Calu3 (cell line): Measurements from ENCODE around the gene P3R3URF. TPM values are rescaled to one million over a fixed set of nuclear protein-coding genes. Genes with fewer than 3 reads are reported as not detected.
"Not testable (repeated sequence)": the region's sequence is repeated elsewhere in the genome, so short reads cannot be mapped to it uniquely, and the experiment has no call there.

ENCODE experiments used
- Bru-seq: library from RNA; stranded (reverse); fragments of 400-500 nt; gene quantifications from one replicate; lab custom pipeline; 2021; lab: Mats Ljungman, UMichigan
- BruChase-seq, 2 experiments: library from RNA; stranded (reverse); fragments of 400-500 nt; gene quantifications; one replicate each; lab custom pipeline; 2021; lab: Mats Ljungman, UMichigan
- BruUV-seq: library from RNA; stranded (reverse); fragments of 400-500 nt; replicated peaks from 2 replicates; lab custom pipeline; 2021; lab: Mats Ljungman, UMichigan
- CTCF ChIA-PET: fragments of 300-600 bp; sonication (Branson Sonifier 250); formaldehyde crosslinking; loops from one replicate; lab custom pipeline; 2022; ENCODE audit warnings: antibody characterized with exemption; lab: Charles Lee
- DNase-seq: peaks from one replicate; pipeline ENCODE4 v3.0.0; 2022
- H3K27ac Mint-ChIP-seq: one replicate; pipeline ENCODE4 v1.8.0; 2022; ENCODE audit warnings: mixed read lengths; ENCODE audit not compliant: unreplicated experiment
- H3K27me3 Mint-ChIP-seq: one replicate; pipeline ENCODE4 v1.8.0; 2022; ENCODE audit warnings: mixed read lengths; ENCODE audit not compliant: unreplicated experiment
- H3K36me3 Mint-ChIP-seq: one replicate; pipeline ENCODE4 v1.8.0; 2022; ENCODE audit warnings: mild to moderate bottlenecking, moderate library complexity, mixed read lengths; ENCODE audit not compliant: insufficient read depth, unreplicated experiment
- H3K4me1 Mint-ChIP-seq: one replicate; pipeline ENCODE4 v1.8.0; 2022; ENCODE audit warnings: mild to moderate bottlenecking, low read depth, mixed read lengths; ENCODE audit not compliant: unreplicated experiment
- H3K4me3 Mint-ChIP-seq: one replicate; pipeline ENCODE4 v1.8.0; 2022; ENCODE audit warnings: mild to moderate bottlenecking, low read depth, moderate library complexity, mixed read lengths; ENCODE audit not compliant: unreplicated experiment
- H3K9me3 Mint-ChIP-seq: one replicate; pipeline ENCODE4 v1.8.0; 2022; ENCODE audit warnings: low read depth, mixed read lengths; ENCODE audit not compliant: unreplicated experiment
- CTCF ChIP-seq: fragments of 200-600 bp; IDR thresholded peaks from one replicate; pipeline ENCODE4 v1.8.0; 2022; ENCODE audit warnings: antibody characterized with exemption; ENCODE audit not compliant: unreplicated experiment
- intact Hi-C: fragments of 100-400 bp; cut with micrococcal nuclease; formaldehyde crosslinking; loops from one replicate; pipeline ENCODE4 v1.10.0; 2022; ENCODE audit not compliant: unreplicated experiment
- long read RNA-seq: library from polyadenylated mRNA; stranded (forward); transcript quantifications from one replicate; pipeline ENCODE4 v2.0.0, GENCODE V29; 2022
- total RNA-seq: library from RNA; stranded (reverse); gene quantifications from 2 replicates; pipeline ENCODE4 v1.2.3, GENCODE V29; 2022

The P3R3URF gene
- total RNA-seq (not detected in 2 replicates), Bru-seq, nascent RNA (not detected), BruChase-seq, experiment 1, labeled RNA remaining after a 6-hour chase (not detected), BruChase-seq, experiment 2, labeled RNA remaining after a 2-hour chase (not detected)
- long read RNA-seq: 0 reads

- no peak for TF ChIP-seq CTCF
- Mint-ChIP-seq H3K27ac (no peak within 1 kb of the TSS), H3K27me3 (no peaks in the 10 kb centered on the region), H3K36me3 (peaks cover 14% of the 10 kb centered on the region), H3K9me3 (no peaks in the 10 kb centered on the region), H3K4me3 (no peak within 1 kb of the TSS), H3K4me1 (no peaks in the 10 kb centered on the region)
- no peak for DNase-seq
- intact Hi-C loops: no loop called here
- BruUV-seq: no TSS peak
- CTCF ChIA-PET: interaction anchor here (0.6 to 1.4 kb wide), 2 partner anchors 41 to 359 kb away, joined by 3 read pairs; a partner anchor contains a TSS
Observed at GRCh38 chr1:46176211-46176865, at the start of gene P3R3URF. Gene P3R3URF, minus strand, starts transcription at chr1:46176488. Its CDS starts 17 bp downstream, at chr1:46176471.

GRCh38 chr1:46224966-46225365, 48.7 kb upstream of the P3R3URF start:
- intact Hi-C loops: no loop called here
- no peaks in the 10 kb centered on the region for H3K27me3 Mint-ChIP-seq
- H3K36me3 Mint-ChIP-seq: peaks cover 4% of the 10 kb centered on the region
- H3K4me3 Mint-ChIP-seq: no peak overlapping the region
- BruUV-seq: no TSS peak
- CTCF ChIA-PET: interaction anchor here (0.5 kb wide), 1 partner anchor 127 kb away, joined by 5 read pairs; no protein-coding TSS in a partner anchor
- H3K27ac Mint-ChIP-seq: no peak overlapping the region
- no peak for DNase-seq
- H3K4me1 Mint-ChIP-seq: peaks cover 20% of the 10 kb centered on the region
- no peak for TF ChIP-seq CTCF
- no peaks in the 10 kb centered on the region for H3K9me3 Mint-ChIP-seq

- TF ChIP-seq CTCF: peak; percentile 94
Observed at GRCh38 chr1:46223472-46223943, 47.2 kb upstream of the P3R3URF start.

GRCh38 chr1:46223055-46223454, 46.8 kb upstream of the P3R3URF start:
- not testable (repeated sequence) for H3K27ac Mint-ChIP-seq, H3K9me3 Mint-ChIP-seq, H3K27me3 Mint-ChIP-seq, BruUV-seq, H3K4me3 Mint-ChIP-seq, DNase-seq, H3K36me3 Mint-ChIP-seq
- intact Hi-C loops: loop anchor here (1.0 kb wide), 3 partner anchors 40 to 186 kb away; no protein-coding TSS in a partner anchor
- peaks cover 20% of the 10 kb centered on the region for H3K4me1 Mint-ChIP-seq
- CTCF ChIA-PET: interaction anchor here (0.6 to 1.8 kb wide), 16 partner anchors 20 to 449 kb away, joined by 3 to 56 read pairs (median 6); partner anchors contain the start of genes LURAP1 and POMGNT1

More at GRCh38 chr1:46223472-46223943, 47.2 kb upstream of the P3R3URF start:
- intact Hi-C loops: loop anchor here (1.0 kb wide), 3 partner anchors 40 to 186 kb away; no protein-coding TSS in a partner anchor
- CTCF ChIA-PET: interaction anchor here (0.6 to 1.8 kb wide), 24 partner anchors 9 to 450 kb away, joined by 3 to 56 read pairs (median 4); partner anchors contain the start of genes LURAP1, PIK3R3 and POMGNT1
- BruUV-seq: no TSS peak
- Mint-ChIP-seq H3K4me3 (no peak overlapping the region), H3K9me3 (no peaks in the 10 kb centered on the region), H3K27me3 (no peaks in the 10 kb centered on the region), H3K27ac (no peak overlapping the region), H3K36me3 (peaks cover 4% of the 10 kb centered on the region), H3K4me1 (peaks cover 20% of the 10 kb centered on the region)
- peak; percentile 72 for DNase-seq
